HG03439 (cell line): Measurements from ENCODE around the gene RPS6KA4.

Source experiments
- ATAC-seq: cut with Tn5 transposase; IDR thresholded peaks from one replicate; pipeline ENCODE4 v1.9.1; 2021; ENCODE audit warnings: mild to moderate bottlenecking, moderate library complexity; ENCODE audit not compliant: unreplicated experiment

Gene RPS6KA4

GRCh38 chr11:64384028-64384737, 25.2 kb downstream of the RPS6KA4 start:
- no peak for ATAC-seq

GRCh38 chr11:64384981-64385944, 26.3 kb downstream of the RPS6KA4 start:
- ATAC-seq = no peak

- ATAC-seq = no peak
Measured at GRCh38 chr11:64385945-64386704, 27.2 kb downstream of the RPS6KA4 start.

GRCh38 chr11:64387916-64388315, 29.0 kb downstream of the RPS6KA4 start:
- ATAC-seq = no peak

- ATAC-seq = no peak
Measured at GRCh38 chr11:64388894-64389293, 29.9 kb downstream of the RPS6KA4 start.

GRCh38 chr11:64389851-64390250, 30.9 kb downstream of the RPS6KA4 start:
- no peak for ATAC-seq

- no peak for ATAC-seq
Measured at GRCh38 chr11:64390558-64390957, 31.6 kb downstream of the RPS6KA4 start.

- no peak for ATAC-seq
Measured at GRCh38 chr11:64391839-64392238, 32.9 kb downstream of the RPS6KA4 start.

- ATAC-seq = no peak
Measured at GRCh38 chr11:64395545-64396078, 36.6 kb downstream of the RPS6KA4 start.

- ATAC-seq = no peak
Measured at GRCh38 chr11:64396079-64396591, 37.2 kb downstream of the RPS6KA4 start.

- ATAC-seq = no peak
Measured at GRCh38 chr11:64400102-64400501, 41.1 kb downstream of the RPS6KA4 start.

GRCh38 chr11:64400667-64401066, 41.7 kb downstream of the RPS6KA4 start:
- no peak for ATAC-seq

- ATAC-seq = no peak
Measured at GRCh38 chr11:64401775-64402174, 42.8 kb downstream of the RPS6KA4 start.

- no peak for ATAC-seq
Measured at GRCh38 chr11:64403106-64403505, 44.1 kb downstream of the RPS6KA4 start.

- ATAC-seq = no peak
Measured at GRCh38 chr11:64406221-64406946, 47.4 kb downstream of the RPS6KA4 start.

- ATAC-seq = no peak
Measured at GRCh38 chr11:64407221-64407620, 48.3 kb downstream of the RPS6KA4 start.

- no peak for ATAC-seq
Measured at GRCh38 chr11:64407630-64408029, 48.7 kb downstream of the RPS6KA4 start.

- no peak for ATAC-seq
Measured at GRCh38 chr11:64409278-64409677, 50.3 kb downstream of the RPS6KA4 start.

- ATAC-seq = no peak
Measured at GRCh38 chr11:64409707-64410403, 50.9 kb downstream of the RPS6KA4 start.

GRCh38 chr11:64410404-64410734, 51.4 kb downstream of the RPS6KA4 start:
- no peak for ATAC-seq
